Measurements from ENCODE around the gene C19orf38.

Gene C19orf38

GRCh38 chr19:10848230-10848856, at the start of gene C19orf38:
C19orf38 (plus strand) TSS chr19:10848415; CDS start chr19:10848509, 94 bp downstream.
- DNase-seq: no peak

- DNase-seq: no peak
These were observed 47.7 kb upstream of the C19orf38 start for GRCh38 chr19:10800488-10800887.

GRCh38 chr19:10802479-10802878, 45.7 kb upstream of the C19orf38 start:
- DNase-seq: no peak

GRCh38 chr19:10803252-10803651, 45.0 kb upstream of the C19orf38 start:
- DNase-seq: no peak

GRCh38 chr19:10805065-10805757, 43.0 kb upstream of the C19orf38 start:
- DNase-seq: no peak

GRCh38 chr19:10805758-10806247, 42.4 kb upstream of the C19orf38 start:
- DNase-seq: no peak

GRCh38 chr19:10808937-10809649, 39.1 kb upstream of the C19orf38 start:
- no peak for DNase-seq

GRCh38 chr19:10809651-10810285, 38.4 kb upstream of the C19orf38 start:
- DNase-seq: no peak

GRCh38 chr19:10811391-10812111, 36.7 kb upstream of the C19orf38 start:
- no peak for DNase-seq

- no peak for DNase-seq
These were observed 36.0 kb upstream of the C19orf38 start for GRCh38 chr19:10812196-10812595.

GRCh38 chr19:10812902-10813404, 35.3 kb upstream of the C19orf38 start:
- DNase-seq: no peak

- no peak for DNase-seq
These were observed 33.1 kb upstream of the C19orf38 start for GRCh38 chr19:10815007-10815536.

GRCh38 chr19:10815969-10816644, 32.1 kb upstream of the C19orf38 start:
- no peak for DNase-seq

GRCh38 chr19:10816691-10817090, 31.5 kb upstream of the C19orf38 start:
- DNase-seq: no peak

- DNase-seq: no peak
These were observed 30.8 kb upstream of the C19orf38 start for GRCh38 chr19:10817291-10818038.

- DNase-seq: no peak
These were observed 29.7 kb upstream of the C19orf38 start for GRCh38 chr19:10818301-10819123.

- DNase-seq: no peak
These were observed 28.8 kb upstream of the C19orf38 start for GRCh38 chr19:10819124-10820060.

GRCh38 chr19:10820173-10820572, 28.0 kb upstream of the C19orf38 start:
- no peak for DNase-seq

- DNase-seq: no peak
These were observed 24.5 kb upstream of the C19orf38 start for GRCh38 chr19:10823690-10824089.
